Measurements from ENCODE around the gene CTU2.

DNA sequence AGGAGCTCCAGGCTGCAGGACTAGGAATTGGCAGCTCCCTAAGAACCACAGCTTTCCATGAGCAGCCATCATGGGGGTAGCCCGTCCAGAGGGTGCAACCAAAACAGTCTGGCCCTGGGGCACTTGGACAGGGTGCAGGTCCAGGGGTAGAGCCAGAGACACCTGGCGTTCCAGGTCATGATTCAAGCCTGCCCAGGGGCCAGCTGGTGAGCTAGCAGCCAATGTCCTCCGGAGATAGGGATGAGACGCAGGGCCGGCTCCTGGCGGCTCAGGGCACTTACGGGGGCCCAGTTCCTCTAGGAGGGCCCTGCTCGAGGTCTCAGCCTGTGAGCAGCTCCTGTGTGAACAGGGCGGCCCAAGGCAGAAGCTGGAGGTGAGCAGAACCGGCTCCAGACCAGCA, 56.6 kb downstream of the CTU2 start:
- TF ChIP-seq, protein P1, sequence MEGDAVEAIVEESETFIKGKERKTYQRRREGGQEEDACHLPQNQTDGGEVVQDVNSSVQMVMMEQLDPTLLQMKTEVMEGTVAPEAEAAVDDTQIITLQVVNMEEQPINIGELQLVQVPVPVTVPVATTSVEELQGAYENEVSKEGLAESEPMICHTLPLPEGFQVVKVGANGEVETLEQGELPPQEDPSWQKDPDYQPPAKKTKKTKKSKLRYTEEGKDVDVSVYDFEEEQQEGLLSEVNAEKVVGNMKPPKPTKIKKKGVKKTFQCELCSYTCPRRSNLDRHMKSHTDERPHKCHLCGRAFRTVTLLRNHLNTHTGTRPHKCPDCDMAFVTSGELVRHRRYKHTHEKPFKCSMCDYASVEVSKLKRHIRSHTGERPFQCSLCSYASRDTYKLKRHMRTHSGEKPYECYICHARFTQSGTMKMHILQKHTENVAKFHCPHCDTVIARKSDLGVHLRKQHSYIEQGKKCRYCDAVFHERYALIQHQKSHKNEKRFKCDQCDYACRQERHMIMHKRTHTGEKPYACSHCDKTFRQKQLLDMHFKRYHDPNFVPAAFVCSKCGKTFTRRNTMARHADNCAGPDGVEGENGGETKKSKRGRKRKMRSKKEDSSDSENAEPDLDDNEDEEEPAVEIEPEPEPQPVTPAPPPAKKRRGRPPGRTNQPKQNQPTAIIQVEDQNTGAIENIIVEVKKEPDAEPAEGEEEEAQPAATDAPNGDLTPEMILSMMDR (IDR thresholded peaks at IDR 0.05) = no peak
- TF ChIP-seq EP300 (IDR thresholded peaks at IDR 0.05) (no peak), POLR2A (IDR thresholded peaks at IDR 0.05) (no peak)
